Central memory CD8-positive, alpha-beta T cell (primary cell): ENCODE measurements around the gene ZNG1B.
"Not testable (repeated sequence)": the region's sequence is repeated elsewhere in the genome, so short reads cannot be mapped to it uniquely, and the experiment has no call there.

Experiments
- ATAC-seq: fragments of 150-1000 bp; cut with Tn5 transposase; replicated peaks from 2 replicates; pipeline ENCODE4 v1.10.0; 2022; ENCODE audit warnings: mild to moderate bottlenecking, moderate FRiP score, moderate number of reproducible peaks; ENCODE audit not compliant: poor library complexity, severe bottlenecking; ENCODE audit errors: extremely low read depth
- DNase-seq, 2 donors: peaks; one replicate each; pipeline ENCODE4 v3.0.0; 2021; ENCODE audit warnings: low spot score in 2 of 2
- H3K27ac Mint-ChIP-seq: one replicate; pipeline ENCODE4 v1.8.0; 2022; ENCODE audit warnings: low read depth, mild to moderate bottlenecking, moderate library complexity, mixed read lengths
- H3K27me3 Mint-ChIP-seq: one replicate; pipeline ENCODE4 v1.8.0; 2022; ENCODE audit warnings: mixed read lengths
- H3K36me3 Mint-ChIP-seq: one replicate; pipeline ENCODE4 v1.8.0; 2022; ENCODE audit warnings: mild to moderate bottlenecking, moderate library complexity, mixed read lengths; ENCODE audit not compliant: insufficient read depth
- H3K4me1 Mint-ChIP-seq: one replicate; pipeline ENCODE4 v1.8.0; 2022; ENCODE audit warnings: mixed read lengths
- H3K4me3 Mint-ChIP-seq: one replicate; pipeline ENCODE4 v1.8.0; 2022; ENCODE audit warnings: mild to moderate bottlenecking, moderate library complexity, mixed read lengths
- H3K9me3 Mint-ChIP-seq: one replicate; pipeline ENCODE4 v1.8.0; 2022; ENCODE audit warnings: mixed read lengths

The ZNG1B gene

GRCh38 chr2:113437508-113438465, at the start of gene ZNG1B:
Gene ZNG1B (plus strand): TSS chr2:113437691. CDS start chr2:113437869, 178 bp downstream.
- peak; percentile 39 to 77 for DNase-seq
- Mint-ChIP-seq H3K36me3 (peaks cover 14% of the 10 kb centered on the region), H3K27ac (peak within 1 kb of the TSS; percentile 92), H3K4me3 (peak within 1 kb of the TSS; percentile 78)
- ATAC-seq, H3K27me3 Mint-ChIP-seq, H3K4me1 Mint-ChIP-seq, H3K9me3 Mint-ChIP-seq: not testable (repeated sequence)

- H3K27me3 Mint-ChIP-seq = peaks cover 35% of the 10 kb centered on the region
- peak; percentile 39 to 48 for DNase-seq
- H3K36me3 Mint-ChIP-seq = no peaks in the 10 kb centered on the region
- no peaks in the 10 kb centered on the region for H3K9me3 Mint-ChIP-seq
- peaks cover 5% of the 10 kb centered on the region for H3K4me1 Mint-ChIP-seq
- H3K4me3 Mint-ChIP-seq = peak overlapping the region; percentile 67
- H3K27ac Mint-ChIP-seq = peak overlapping the region; percentile 39
- peak; percentile 77 for ATAC-seq
Observed at GRCh38 chr2:113390124-113390849, 47.2 kb upstream of the ZNG1B start.

GRCh38 chr2:113391073-113391472, 46.4 kb upstream of the ZNG1B start:
- Mint-ChIP-seq H3K27ac (no peak overlapping the region), H3K36me3 (no peaks in the 10 kb centered on the region), H3K4me3 (no peak overlapping the region), H3K4me1 (peaks cover 5% of the 10 kb centered on the region), H3K9me3 (no peaks in the 10 kb centered on the region), H3K27me3 (peaks cover 27% of the 10 kb centered on the region)
- ATAC-seq (no peak), DNase-seq (no peak)

GRCh38 chr2:113406114-113406513, 31.4 kb upstream of the ZNG1B start:
- no peak for DNase-seq
- peaks cover 81% of the 10 kb centered on the region for H3K27me3 Mint-ChIP-seq
- ATAC-seq = no peak
- H3K36me3 Mint-ChIP-seq = no peaks in the 10 kb centered on the region
- no peaks in the 10 kb centered on the region for H3K9me3 Mint-ChIP-seq
- no peak overlapping the region for H3K4me3 Mint-ChIP-seq
- H3K27ac Mint-ChIP-seq = no peak overlapping the region
- H3K4me1 Mint-ChIP-seq = no peaks in the 10 kb centered on the region

GRCh38 chr2:113407446-113408099, 29.9 kb upstream of the ZNG1B start:
- H3K4me3 Mint-ChIP-seq = no peak overlapping the region
- no peaks in the 10 kb centered on the region for H3K4me1 Mint-ChIP-seq
- H3K27ac Mint-ChIP-seq = peak overlapping the region; percentile 50
- no peaks in the 10 kb centered on the region for H3K9me3 Mint-ChIP-seq
- no peaks in the 10 kb centered on the region for H3K36me3 Mint-ChIP-seq
- ATAC-seq (no peak), DNase-seq (no peak)
- peaks cover 67% of the 10 kb centered on the region for H3K27me3 Mint-ChIP-seq

GRCh38 chr2:113411725-113412352, 25.7 kb upstream of the ZNG1B start:
- H3K36me3 Mint-ChIP-seq, ATAC-seq, H3K9me3 Mint-ChIP-seq, H3K27ac Mint-ChIP-seq, H3K4me3 Mint-ChIP-seq, DNase-seq, H3K4me1 Mint-ChIP-seq: not testable (repeated sequence)
- H3K27me3 Mint-ChIP-seq = peaks cover 30% of the 10 kb centered on the region

GRCh38 chr2:113412774-113413173, 24.7 kb upstream of the ZNG1B start:
- not testable (repeated sequence) for DNase-seq, H3K4me1 Mint-ChIP-seq, H3K36me3 Mint-ChIP-seq, H3K4me3 Mint-ChIP-seq, H3K27ac Mint-ChIP-seq, ATAC-seq, H3K9me3 Mint-ChIP-seq
- H3K27me3 Mint-ChIP-seq = peaks cover 20% of the 10 kb centered on the region

- ATAC-seq, H3K27ac Mint-ChIP-seq, H3K4me1 Mint-ChIP-seq, H3K36me3 Mint-ChIP-seq, DNase-seq, H3K27me3 Mint-ChIP-seq, H3K9me3 Mint-ChIP-seq, H3K4me3 Mint-ChIP-seq: not testable (repeated sequence)
Observed at GRCh38 chr2:113431773-113432172, 5.7 kb upstream of the ZNG1B start.

GRCh38 chr2:113433468-113433867, 4.0 kb upstream of the ZNG1B start:
- H3K36me3 Mint-ChIP-seq, H3K27ac Mint-ChIP-seq, H3K4me1 Mint-ChIP-seq, ATAC-seq, DNase-seq, H3K9me3 Mint-ChIP-seq, H3K27me3 Mint-ChIP-seq, H3K4me3 Mint-ChIP-seq: not testable (repeated sequence)

- not testable (repeated sequence) for H3K9me3 Mint-ChIP-seq, H3K36me3 Mint-ChIP-seq, H3K27ac Mint-ChIP-seq, H3K27me3 Mint-ChIP-seq, H3K4me3 Mint-ChIP-seq, H3K4me1 Mint-ChIP-seq, DNase-seq, ATAC-seq
Observed at GRCh38 chr2:113465770-113466169, 28.3 kb downstream of the ZNG1B start.

- H3K9me3 Mint-ChIP-seq, H3K4me1 Mint-ChIP-seq, H3K27me3 Mint-ChIP-seq, DNase-seq, H3K4me3 Mint-ChIP-seq, H3K27ac Mint-ChIP-seq, H3K36me3 Mint-ChIP-seq, ATAC-seq: not testable (repeated sequence)
Observed at GRCh38 chr2:113476688-113477368, 39.3 kb downstream of the ZNG1B start.

GRCh38 chr2:113496527-113496926, 59.0 kb downstream of the ZNG1B start:
- H3K9me3 Mint-ChIP-seq, H3K4me1 Mint-ChIP-seq, DNase-seq, H3K4me3 Mint-ChIP-seq, H3K36me3 Mint-ChIP-seq, H3K27ac Mint-ChIP-seq, ATAC-seq: not testable (repeated sequence)
- H3K27me3 Mint-ChIP-seq = peaks cover 20% of the 10 kb centered on the region
